HepG2 (cell line): Measurements from ENCODE around the gene ALKBH4. TPM values are rescaled to one million over a fixed set of nuclear protein-coding genes. Genes with fewer than 3 reads are reported as not detected.
A peak's percentile ranks its signal among the peaks of the same experiment; 100 is the strongest.

ENCODE experiments used
- ATAC-seq: fragments of 200-7000 bp; cut with Tn5 transposase; 3 replicates; pipeline ENCODE4 v1.9.1; 2020; ENCODE audit warnings: mild to moderate bottlenecking, moderate library complexity
- BruUV-seq: library from RNA; stranded (reverse); fragments of 400-500 nt; replicated peaks from 2 replicates; lab custom pipeline; 2021; lab: Mats Ljungman, UMichigan
- CTCF ChIA-PET: fragments of 300-600 bp; formaldehyde crosslinking; extraction: SDS; loops from one replicate; lab custom pipeline; 2021; ENCODE audit warnings: low total read pairs, inconsistent platforms, low intra/inter-chr PET ratio; lab: Yijun Ruan, JAX
- POLR2A ChIA-PET: fragments of 350-600 bp; sonication (Branson Sonifier 250); formaldehyde crosslinking; loops from one replicate; lab custom pipeline; 2020; ENCODE audit warnings: antibody characterized with exemption, inconsistent platforms; lab: Yijun Ruan, JAX
- DNase-seq: peaks from one replicate; pipeline ENCODE4 v3.0.0-alpha.2; 2015; ENCODE audit warnings: low spot score
- FAIRE-seq: peaks from 3 replicates; lab custom pipeline; 2011; peaks lifted over from hg19 to GRCh38; lab: Jason Lieb, UNC
- H2AFZ ChIP-seq: one replicate; pipeline ENCODE4 v1.6.1; 2011; ENCODE audit warnings: low read length, inconsistent platforms
- H3K27ac ChIP-seq: fragments of 300-600 bp; 3 replicates; pipeline ENCODE4 v1.8.0; 2011; ENCODE audit warnings: mixed run types, mild to moderate bottlenecking, mixed read lengths, low read length, inconsistent platforms; ENCODE audit not compliant: insufficient read depth; ENCODE audit errors: extremely low read length
- H3K27me3 ChIP-seq, 2 experiments: fragments of 200-600 bp in 1 of 2; 2 replicates in 1 of 2; 3 replicates in 1 of 2; pipeline versions ENCODE4 v1.6.0 to v1.8.0; 2011; ENCODE audit warnings: low read length in 2 of 2, mild to moderate bottlenecking in 2 of 2, moderate library complexity in 2 of 2, inconsistent platforms in 1 of 2; ENCODE audit not compliant: insufficient read depth in 2 of 2, control insufficient read depth in 1 of 2
- H3K36me3 ChIP-seq, 2 experiments: fragments of 200-600 bp in 1 of 2; replicated peaks in 1 of 2; 2 replicates in 1 of 2; 3 replicates in 1 of 2; pipeline versions ENCODE4 v1.5.1 to v1.8.0; 2011; ENCODE audit warnings: low read length in 2 of 2, inconsistent platforms in 1 of 2; ENCODE audit not compliant: insufficient read depth in 2 of 2, control insufficient read depth in 1 of 2
- H3K4me1 ChIP-seq: 2 replicates; pipeline ENCODE4 v1.5.1; 2012; ENCODE audit warnings: low read length, inconsistent platforms; ENCODE audit not compliant: insufficient read depth
- H3K4me2 ChIP-seq: 2 replicates; pipeline ENCODE4 v1.6.0; 2011; ENCODE audit warnings: low read depth, low read length, inconsistent platforms
- H3K4me3 ChIP-seq, 3 experiments: fragments of 200-600 bp in 1 of 3; sonication (generic), shearing (Covaris generic) in 1 of 3; replicated peaks in 1 of 3; 2 replicates each; pipeline ENCODE4 v1.5.1; 2011 to 2016; ENCODE audit warnings: low read length in 3 of 3, inconsistent platforms in 2 of 3, low read depth in 2 of 3, mild to moderate bottlenecking in 2 of 3, control low read depth in 1 of 3, mixed read lengths in 1 of 3; ENCODE audit not compliant: insufficient read depth in 1 of 3
- H3K79me2 ChIP-seq: one replicate; pipeline ENCODE4 v1.6.1; 2011; ENCODE audit warnings: low read length, inconsistent platforms; ENCODE audit not compliant: insufficient read depth
- H3K9ac ChIP-seq: 2 replicates; pipeline ENCODE4 v1.6.0; 2011; ENCODE audit warnings: mild to moderate bottlenecking, low read depth, low read length, inconsistent platforms; ENCODE audit not compliant: insufficient read depth
- H3K9me3 ChIP-seq: 2 replicates; pipeline ENCODE4 v1.5.1; 2012; ENCODE audit warnings: mild to moderate bottlenecking, low read length
- H4K20me1 ChIP-seq: 2 replicates; pipeline ENCODE4 v1.6.0; 2011; ENCODE audit warnings: inconsistent platforms, mild to moderate bottlenecking, low read length, moderate library complexity; ENCODE audit not compliant: insufficient read depth
- CCDC6 ChIP-seq: sonication (generic); formaldehyde crosslinking; IDR thresholded peaks from 2 replicates; pipeline ENCODE4 v1.8.1; 2022; ENCODE audit warnings: mild to moderate bottlenecking, missing genetic modification reagents, moderate library complexity
- FOXC1 ChIP-seq: sonication (generic); formaldehyde crosslinking; IDR thresholded peaks from 2 replicates; pipeline ENCODE4 v1.8.0; 2022; ENCODE audit warnings: mild to moderate bottlenecking, missing genetic modification reagents, borderline replicate concordance
- HIVEP1 ChIP-seq: sonication (generic); formaldehyde crosslinking; IDR thresholded peaks from 2 replicates; pipeline ENCODE4 v1.4.0; 2020; ENCODE audit warnings: mild to moderate bottlenecking, missing genetic modification reagents
- PAF1 ChIP-seq: IDR thresholded peaks from 2 replicates; pipeline ENCODE4 v1.6.1; 2016; ENCODE audit warnings: missing genetic modification reagents, missing compliant biosample characterization
- SRSF4 ChIP-seq: fragments of 200-400 bp; formaldehyde crosslinking; IDR thresholded peaks from one replicate; pipeline ENCODE4 v1.6.1; 2018; ENCODE audit warnings: mild to moderate bottlenecking, low read depth, low read length, moderate library complexity; ENCODE audit not compliant: poor library complexity, severe bottlenecking
- ZEB1 ChIP-seq: IDR thresholded peaks from 2 replicates; pipeline ENCODE4 v1.6.1; 2012; ENCODE audit warnings: mild to moderate bottlenecking, low read depth, inconsistent platforms; ENCODE audit not compliant: insufficient replicate concordance
- ZNF121 ChIP-seq: sonication (generic); formaldehyde crosslinking; IDR thresholded peaks from 2 replicates; pipeline ENCODE4 v1.5.0; 2020; ENCODE audit warnings: mild to moderate bottlenecking, missing genetic modification reagents
- ZNF432 ChIP-seq: sonication (generic); formaldehyde crosslinking; IDR thresholded peaks from 2 replicates; pipeline ENCODE4 v1.5.0; 2020; ENCODE audit warnings: missing genetic modification reagents, mild to moderate bottlenecking, borderline replicate concordance
- ZNF761 ChIP-seq: sonication (generic); formaldehyde crosslinking; conservative IDR thresholded peaks from 2 replicates; pipeline ENCODE4 v1.4.0; 2020; ENCODE audit warnings: mild to moderate bottlenecking, missing genetic modification reagents
- ZNF850 ChIP-seq: sonication (generic); formaldehyde crosslinking; conservative IDR thresholded peaks from 2 replicates; pipeline ENCODE4 v1.9.0; 2021; ENCODE audit warnings: mild to moderate bottlenecking, missing genetic modification reagents
- WGBS: methylation state at CpG from one replicate; pipeline ENCODE4 v1.1.6; 2017; ENCODE audit warnings: low lambda C conversion rate; 5-methylcytosine and 5-hydroxymethylcytosine counted together
- in situ Hi-C: cut with HindIII; loops from 2 replicates; pipeline ENCODE4 v1.10.0; 2017; ENCODE audit warnings: low pct_unique_long_range_greater_than_20kb; ENCODE audit not compliant: extremely low pct_ligation_motif_present
- intact Hi-C: fragments of 100-400 bp; cut with micrococcal nuclease; formaldehyde crosslinking; loops from one replicate; pipeline ENCODE4 v1.10.0; 2022; ENCODE audit not compliant: unreplicated experiment
- polyA plus RNA-seq, 8 experiments: library from polyadenylated mRNA; depleted of rRNA in 3 of 8; stranded (reverse) in 7 of 8; unstranded in 1 of 8; fragments of >200 nt; fragmentation: Illumina TruSeq in 4 of 8; extraction: Trizol in 4 of 8; gene quantifications; 2 replicates each; pipeline versions ENCODE4 v1.2.1 to v1.2.3, GENCODE V29; 2011 to 2016; ENCODE audit warnings: low read depth in 4 of 8, missing spikeins in 1 of 8, mixed read lengths in 1 of 8; ENCODE audit not compliant: insufficient read depth in 1 of 8
- total RNA-seq, 5 experiments: library from RNA; depleted of rRNA; stranded (reverse); fragments of >200 nt; fragmentation: Illumina TruSeq; extraction: Trizol; gene quantifications; 2 replicates each; pipeline ENCODE4 v1.2.3, GENCODE V29; 2016; ENCODE audit warnings: low read depth in 1 of 5

ALKBH4 gene
- total and polyA plus RNA-seq, 2 of the 13 experiments (the other 11 are each of a cell fraction or from before 2014, with no cell fraction given), result 2.6 to 8.8 TPM

DNA sequence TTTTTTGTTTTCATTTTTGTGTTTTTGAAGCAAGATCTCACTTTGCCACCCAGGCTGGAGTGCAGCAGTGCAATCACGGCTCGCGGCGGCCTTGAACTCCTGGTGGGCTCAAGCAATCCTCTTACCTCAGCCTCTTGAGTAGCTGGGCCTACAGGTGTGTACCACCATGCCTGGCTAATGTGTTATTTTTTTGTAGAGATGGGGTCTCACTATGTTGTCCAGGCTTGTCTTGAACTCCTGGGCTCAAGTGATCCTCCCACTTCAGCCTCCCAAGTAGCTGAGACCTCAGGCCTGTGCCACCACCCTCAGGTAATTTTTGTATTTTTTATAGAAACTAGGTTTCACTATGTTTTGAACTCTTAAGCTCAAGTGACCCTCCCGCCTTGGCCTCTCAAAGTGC is 53.7 kb downstream of the ALKBH4 start:
- H3K9me3 ChIP-seq, result no peaks in the 10 kb centered on the region
- FAIRE-seq, result no peak
- H3K36me3 ChIP-seq, result peaks cover 28 to 82% of the 10 kb centered on the region in 2 experiments
- H3K4me2 ChIP-seq, result no peak overlapping the region
- no peak overlapping the region for H2AFZ ChIP-seq
- whole genome bisulfite sequencing, result 96% methylated on average over 5 of the region's 5 CpGs
- ATAC-seq, result no peak
- no peaks in the 10 kb centered on the region for H3K4me1 ChIP-seq
- in situ Hi-C loops (no loop called here), intact Hi-C loops (no loop called here)
- H3K79me2 ChIP-seq, result no peaks in the 10 kb centered on the region
- ChIA-PET CTCF (no interaction called here), POLR2A (no interaction called here)
- BruUV-seq, result no TSS peak
- H3K27me3 ChIP-seq, result no peaks in the 10 kb centered on the region
- no peak overlapping the region for H3K4me3 ChIP-seq
- H4K20me1 ChIP-seq, result peaks cover 16% of the 10 kb centered on the region; the same call in 1 of the 2 replicates
- TF ChIP-seq FOXC1 (no peak), ZNF121 (0 out of 2 replicates have a peak, but pooled peaks have one; percentile 38)
- no peak for DNase-seq
- H3K27ac ChIP-seq, result no peak overlapping the region
- no peak overlapping the region for H3K9ac ChIP-seq

DNA sequence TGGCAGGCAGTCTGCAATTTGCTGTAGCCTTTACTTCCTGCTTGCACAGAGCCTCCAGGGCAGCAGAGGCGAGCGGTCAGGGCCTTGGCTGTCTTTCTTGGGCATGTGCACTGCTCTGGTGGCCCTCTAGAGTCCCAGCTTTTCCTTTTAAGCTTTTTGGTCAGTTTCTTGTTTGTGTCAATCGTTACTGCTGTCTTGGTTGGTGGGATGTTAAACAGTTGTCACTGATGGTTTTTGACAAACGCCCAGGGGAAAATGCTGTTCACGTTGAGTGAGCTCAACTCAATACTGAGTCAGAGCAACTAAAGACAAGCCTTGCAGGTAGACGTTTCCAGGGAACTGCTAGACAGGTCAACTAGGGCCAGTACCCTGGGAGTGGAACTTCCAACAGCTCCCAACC is 54.5 kb downstream of the ALKBH4 start:
- TF ChIP-seq ZNF432 (CRISPR knock-in tag), result peak; percentile 84
- TF ChIP-seq ZNF761, result no peak
- TF ChIP-seq PAF1 (CRISPR knock-in tag), result no peak
- TF ChIP-seq ZEB1, result no peak
- no peak for TF ChIP-seq SRSF4
- no peak for TF ChIP-seq CCDC6
- no peak for TF ChIP-seq HIVEP1 (CRISPR knock-in tag)
- no peak for TF ChIP-seq ZNF850 (CRISPR knock-in tag)
- H3K27ac ChIP-seq, result no peak overlapping the region
- DNase-seq (no peak), ATAC-seq (no peak), FAIRE-seq (no peak)
- H3K9me3 ChIP-seq, result no peaks in the 10 kb centered on the region
- H3K36me3 ChIP-seq, result peaks cover 30 to 87% of the 10 kb centered on the region in 2 experiments
- ChIA-PET CTCF (no interaction called here), POLR2A (no interaction called here)
- H3K9ac ChIP-seq, result no peak overlapping the region
- no peaks in the 10 kb centered on the region for H3K4me1 ChIP-seq
- no peak overlapping the region for H2AFZ ChIP-seq
- H3K4me2 ChIP-seq, result no peak overlapping the region
- no TSS peak for BruUV-seq
- WGBS, result 79% methylated on average over 6 of the region's 6 CpGs
- intact Hi-C loops, result no loop called here
- in situ Hi-C loops, result no loop called here
- H3K27me3 ChIP-seq, result no peaks in the 10 kb centered on the region
- no peaks in the 10 kb centered on the region for H3K79me2 ChIP-seq
- no peak overlapping the region for H3K4me3 ChIP-seq
- peaks cover 16% of the 10 kb centered on the region; the same call in 1 of the 2 replicates for H4K20me1 ChIP-seq
